GM12873 (cell line): ENCODE data around the gene VCX3A.

Source experiments
- CTCF ChIP-seq: IDR thresholded peaks from 2 replicates; pipeline ENCODE4 v1.5.1; 2012; ENCODE audit warnings: low read depth, mild to moderate bottlenecking, moderate library complexity, low read length, control low read depth; ENCODE audit not compliant: insufficient read depth; ENCODE audit errors: missing control alignments

The VCX3A gene

GRCh38 chrX:6526564-6527136 is 8.3 kb downstream of the VCX3A start:
- no peak for TF ChIP-seq CTCF

- TF ChIP-seq CTCF, result no peak
Measured at GRCh38 chrX:6517376-6517775, 17.5 kb downstream of the VCX3A start.

GRCh38 chrX:6506444-6506843 is 28.5 kb downstream of the VCX3A start:
- no peak for TF ChIP-seq CTCF

GRCh38 chrX:6505960-6506359 is 29.0 kb downstream of the VCX3A start:
- TF ChIP-seq CTCF, result no peak

- no peak for TF ChIP-seq CTCF
Measured at GRCh38 chrX:6500719-6501118, 34.2 kb downstream of the VCX3A start.

GRCh38 chrX:6498324-6498723 is 36.6 kb downstream of the VCX3A start:
- TF ChIP-seq CTCF, result no peak
